HCT116 (cell line): ENCODE data around the gene MVK. TPM values are rescaled to one million over a fixed set of nuclear protein-coding genes. Genes with fewer than 3 reads are reported as not detected.

ENCODE experiments used
- ATAC-seq: fragments of 200-7000 bp; cut with Tn5 transposase; 2 replicates; pipeline ENCODE4 v1.9.1; 2020; ENCODE audit warnings: mild to moderate bottlenecking, moderate library complexity
- BruUV-seq: library from RNA; stranded (reverse); fragments of 400-500 nt; replicated peaks from 2 replicates; lab custom pipeline; 2021; lab: Mats Ljungman, UMichigan
- CTCF ChIA-PET: fragments of 300-600 bp; sonication (Branson Sonifier 250); formaldehyde crosslinking; loops from one replicate; lab custom pipeline; 2021; ENCODE audit warnings: antibody characterized with exemption; lab: Charles Lee
- POLR2A ChIA-PET: fragments of 300-600, 350-600 bp; sonication (Branson Sonifier 250); formaldehyde crosslinking; loops from one replicate; lab custom pipeline; 2021; ENCODE audit warnings: antibody characterized with exemption; lab: Charles Lee
- RAD21 ChIA-PET, 2 experiments: fragments of 300-600 bp; sonication (Branson Sonifier 250); formaldehyde crosslinking; loops; one replicate each; lab custom pipeline; 2023; ENCODE audit warnings: low total read pairs in 2 of 2; ENCODE audit not compliant: uncharacterized antibody in 2 of 2, unreplicated experiment in 2 of 2, low non-redundant PET in 1 of 2; lab: Charles Lee
- DNase-seq: peaks from one replicate; pipeline ENCODE4 v3.0.0-alpha.2; 2010; ENCODE audit warnings: low read depth, low spot score
- H2AFZ ChIP-seq: fragments of 200-600 bp; shearing (Covaris generic), sonication (generic); 2 replicates; pipeline ENCODE4 v1.6.1; 2017; ENCODE audit warnings: low read depth, mixed run types, mixed read lengths, antibody characterized with exemption, low read length; ENCODE audit not compliant: poor library complexity, severe bottlenecking
- H3K27ac ChIP-seq: 2 replicates; pipeline ENCODE4 v1.5.1; 2012; ENCODE audit warnings: low read depth, low read length
- H3K27me3 ChIP-seq: fragments of 200-600 bp; sonication (generic); 2 replicates; pipeline ENCODE4 v1.6.1; 2016; ENCODE audit warnings: mixed run types, low read length, mixed read lengths; ENCODE audit not compliant: insufficient read depth
- H3K36me3 ChIP-seq, 2 experiments: fragments of 200-500 bp in 1 of 2; fragments of 200-600 bp in 1 of 2; sonication (Bioruptor generic) in 1 of 2; sonication (generic) in 1 of 2; 2 replicates each; pipeline versions ENCODE4 v1.5.1 to v1.6.1; 2014 to 2016; ENCODE audit warnings: low read length in 2 of 2, inconsistent platforms in 1 of 2, mixed read lengths in 1 of 2, mixed run types in 1 of 2; ENCODE audit not compliant: insufficient read depth in 2 of 2, control insufficient read depth in 1 of 2
- H3K4me1 ChIP-seq, 2 experiments: fragments of 200-600 bp in 1 of 2; sonication (generic) in 1 of 2; 2 replicates each; pipeline versions ENCODE4 v1.5.1 to v1.6.1; 2012 to 2017; ENCODE audit warnings: low read length in 2 of 2, inconsistent platforms in 1 of 2, mild to moderate bottlenecking in 1 of 2, mixed read lengths in 1 of 2, mixed run types in 1 of 2, moderate library complexity in 1 of 2; ENCODE audit not compliant: insufficient read depth in 2 of 2, control insufficient read depth in 1 of 2
- H3K4me2 ChIP-seq: fragments of 200-600 bp; sonication (generic); 2 replicates; pipeline ENCODE4 v1.6.1; 2017; ENCODE audit warnings: mixed run types, low read length, mixed read lengths
- H3K4me3 ChIP-seq, 2 experiments: fragments of 200-600 bp in 1 of 2; sonication (generic) in 1 of 2; replicated peaks in 1 of 2; 2 replicates each; pipeline ENCODE4 v1.5.1; 2011 to 2016; ENCODE audit warnings: low read length in 2 of 2, control low read depth in 1 of 2, low read depth in 1 of 2, mild to moderate bottlenecking in 1 of 2, mixed read lengths in 1 of 2, mixed run types in 1 of 2
- H3K79me2 ChIP-seq: fragments of 200-600 bp; sonication (generic); 2 replicates; pipeline ENCODE4 v1.6.1; 2017; ENCODE audit warnings: mild to moderate bottlenecking, mixed run types, low read length, moderate library complexity, mixed read lengths; ENCODE audit not compliant: insufficient read depth
- H3K9ac ChIP-seq: fragments of 200-600 bp; sonication (generic); 2 replicates; pipeline ENCODE4 v1.6.1; 2016; ENCODE audit warnings: low read length, mixed read lengths
- H3K9me2 ChIP-seq: fragments of 200-600 bp; sonication (generic), shearing (Covaris generic); 2 replicates; pipeline ENCODE4 v1.6.1; 2017; ENCODE audit warnings: mixed run types, mild to moderate bottlenecking, moderate library complexity; ENCODE audit not compliant: insufficient read depth
- H3K9me3 ChIP-seq, 2 experiments: fragments of 200-500 bp in 1 of 2; fragments of 200-600 bp in 1 of 2; sonication (Bioruptor generic) in 1 of 2; sonication (generic) in 1 of 2; 2 replicates each; pipeline ENCODE4 v1.6.1; 2014 to 2017; ENCODE audit warnings: low read length in 2 of 2, mixed read lengths in 2 of 2, inconsistent platforms in 1 of 2, low read depth in 1 of 2, mild to moderate bottlenecking in 1 of 2, mixed run types in 1 of 2, moderate library complexity in 1 of 2; ENCODE audit not compliant: control insufficient read depth in 1 of 2, insufficient read depth in 1 of 2
- H4K20me1 ChIP-seq: fragments of 200-600 bp; sonication (generic), shearing (Covaris generic); 2 replicates; pipeline ENCODE4 v1.6.1; 2017; ENCODE audit warnings: mixed run types, mild to moderate bottlenecking, moderate library complexity; ENCODE audit not compliant: insufficient read depth
- ATF3 ChIP-seq: IDR thresholded peaks from 2 replicates; pipeline ENCODE4 v1.6.1; 2012
- EGR1 ChIP-seq: IDR thresholded peaks from 2 replicates; pipeline ENCODE4 v1.6.1; 2012; ENCODE audit warnings: low read depth
- ELF1 ChIP-seq: IDR thresholded peaks from 2 replicates; pipeline ENCODE4 v1.6.1; 2012; ENCODE audit warnings: low read depth, borderline replicate concordance
- EZH2 ChIP-seq: fragments of 200-600 bp; sonication (generic); IDR thresholded peaks from 2 replicates; pipeline ENCODE4 v1.6.1; 2017; ENCODE audit warnings: antibody characterized with exemption, mixed run types
- EZH2phosphoT487 ChIP-seq: fragments of 200-600 bp; IDR thresholded peaks from 2 replicates; pipeline ENCODE4 v1.6.1; 2018; ENCODE audit warnings: antibody characterized with exemption, borderline replicate concordance
- POLR2AphosphoS5 ChIP-seq: IDR thresholded peaks from 2 replicates; pipeline ENCODE4 v1.6.1; 2011; ENCODE audit warnings: mild to moderate bottlenecking, low read depth, low read length, moderate library complexity
- RAD21 ChIP-seq: IDR thresholded peaks from 2 replicates; pipeline ENCODE4 v1.6.1; 2012; ENCODE audit warnings: low read depth, mild to moderate bottlenecking
- SP1 ChIP-seq: IDR thresholded peaks from 2 replicates; pipeline ENCODE4 v1.6.1; 2012; ENCODE audit warnings: low read depth
- TCF7L2 ChIP-seq: IDR thresholded peaks from 2 replicates; pipeline ENCODE4 v1.7.0; 2011; ENCODE audit warnings: borderline replicate concordance, inconsistent platforms; ENCODE audit not compliant: insufficient read depth, insufficient read length; ENCODE audit errors: extremely low read depth
- YY1 ChIP-seq: IDR thresholded peaks from 2 replicates; pipeline ENCODE4 v1.6.1; 2011; ENCODE audit warnings: low read length, low read depth, moderate library complexity, mild to moderate bottlenecking; ENCODE audit not compliant: insufficient replicate concordance; ENCODE audit errors: extremely low read depth
- ZBTB33 ChIP-seq: IDR thresholded peaks from 2 replicates; pipeline ENCODE4 v1.6.1; 2011; ENCODE audit warnings: mild to moderate bottlenecking, low read length, moderate library complexity; ENCODE audit not compliant: insufficient replicate concordance; ENCODE audit errors: extremely low read depth
- ZFX ChIP-seq: fragments of 450-650 bp; IDR thresholded peaks from 2 replicates; pipeline ENCODE4 v1.6.1; 2017
- intact Hi-C: fragments of 100-400 bp; cut with micrococcal nuclease; formaldehyde crosslinking; loops from 2 replicates; pipeline ENCODE4 v1.10.0; 2022
- total RNA-seq: library from RNA; stranded (reverse); gene quantifications from one replicate; pipeline ENCODE4 v1.2.1, GENCODE V29; 2021; ENCODE audit not compliant: unreplicated experiment

Gene MVK
- total RNA-seq, 1 experiment from 2014 or later: 17.3 TPM

- BruUV-seq: no TSS peak
- no peak for ATAC-seq
Measured at GRCh38 chr12:109630107-109630506, 56.5 kb downstream of the MVK start.

More at GRCh38 chr12:109630107-109630506, 56.5 kb downstream of the MVK start:
- intact Hi-C loops: no loop called here
- Histone ChIP-seq H3K79me2 (no peaks in the 10 kb centered on the region), H3K4me3 (no peak overlapping the region), H3K4me2 (no peak overlapping the region), H3K27me3 (peaks cover 14% of the 10 kb centered on the region; the same call in 1 of the 2 replicates), H3K4me1 (peaks cover 2 to 5% of the 10 kb centered on the region in 2 experiments; a peak in 2 of 4 replicates), H3K36me3 (no peaks in the 10 kb centered on the region), H3K27ac (no peak overlapping the region), H2AFZ (no peak overlapping the region), H3K9me2 (no peaks in the 10 kb centered on the region), H4K20me1 (no peaks in the 10 kb centered on the region), H3K9ac (no peak overlapping the region), H3K9me3 (no peaks in the 10 kb centered on the region)
- RAD21 ChIA-PET: no interaction called here
- TF ChIP-seq EZH2: no peak
- TF ChIP-seq ATF3: no peak
- TF ChIP-seq ZFX: no peak
- no peak for TF ChIP-seq SP1
- TF ChIP-seq YY1: no peak
- no peak for TF ChIP-seq EZH2phosphoT487
- TF ChIP-seq POLR2AphosphoS5: no peak
- no peak for TF ChIP-seq ELF1
- no peak for TF ChIP-seq RAD21
- TF ChIP-seq TCF7L2: no peak
- TF ChIP-seq ZBTB33: no peak
- TF ChIP-seq EGR1: no peak
- CTCF ChIA-PET: no interaction called here
- POLR2A ChIA-PET: no interaction called here
- DNase-seq: no peak
